DMS53 treated with DMSO at 0.1 percent for 48 hours (cell line): ENCODE results near the gene BDH1.

Experiments
- DNase-seq: peaks from one replicate; lab custom pipeline; 2025; ENCODE audit not compliant: unreplicated experiment; lab: John Stamatoyannopoulos, UW

Gene BDH1

GRCh38 chr3:197464794-197465193, 91.0 kb downstream of the BDH1 start:
- DNase-seq, result no peak

GRCh38 chr3:197463279-197463678, 92.5 kb downstream of the BDH1 start:
- DNase-seq, result no peak

GRCh38 chr3:197462808-197463207, 93.0 kb downstream of the BDH1 start:
- DNase-seq, result no peak

GRCh38 chr3:197460639-197461038, 95.1 kb downstream of the BDH1 start:
- DNase-seq, result no peak

- DNase-seq, result no peak
Observed at GRCh38 chr3:197460002-197460401, 95.8 kb downstream of the BDH1 start.
